HG03097 (cell line): ENCODE measurements around the gene ZNF74.
A peak's percentile ranks its signal among the peaks of the same experiment; 100 is the strongest.
"Not testable (repeated sequence)": the region's sequence is repeated elsewhere in the genome, so short reads cannot be mapped to it uniquely, and the experiment has no call there.

Experiments used
- ATAC-seq: cut with Tn5 transposase; IDR thresholded peaks from one replicate; pipeline ENCODE4 v1.9.1; 2021; ENCODE audit not compliant: unreplicated experiment, low FRiP score

Gene ZNF74

GRCh38 chr22:20374130-20374529 lies 19.8 kb upstream of the ZNF74 start:
- ATAC-seq = not testable (repeated sequence)

GRCh38 chr22:20376281-20376680 lies 17.7 kb upstream of the ZNF74 start:
- ATAC-seq = not testable (repeated sequence)

- not testable (repeated sequence) for ATAC-seq
These were observed 17.0 kb upstream of the ZNF74 start for GRCh38 chr22:20376983-20377382.

- ATAC-seq = no peak
These were observed 15.8 kb upstream of the ZNF74 start for GRCh38 chr22:20378110-20378509.

GRCh38 chr22:20378684-20379083 lies 15.3 kb upstream of the ZNF74 start:
- ATAC-seq = not testable (repeated sequence)

GRCh38 chr22:20380486-20380885 lies 13.5 kb upstream of the ZNF74 start:
- no peak for ATAC-seq

GRCh38 chr22:20383538-20383937 lies 10.4 kb upstream of the ZNF74 start:
- ATAC-seq = no peak

GRCh38 chr22:20384171-20384570 lies 9.8 kb upstream of the ZNF74 start:
- ATAC-seq = no peak

GRCh38 chr22:20384865-20385264 lies 9.1 kb upstream of the ZNF74 start:
- no peak for ATAC-seq

GRCh38 chr22:20386336-20386735 lies 7.6 kb upstream of the ZNF74 start:
- no peak for ATAC-seq

- ATAC-seq = no peak
These were observed 7.0 kb upstream of the ZNF74 start for GRCh38 chr22:20386972-20387371.

GRCh38 chr22:20388200-20388599 lies 5.8 kb upstream of the ZNF74 start:
- ATAC-seq = no peak

GRCh38 chr22:20389288-20389687 lies 4.7 kb upstream of the ZNF74 start:
- no peak for ATAC-seq

- no peak for ATAC-seq
These were observed 3.5 kb upstream of the ZNF74 start for GRCh38 chr22:20390394-20390907.

GRCh38 chr22:20391222-20391621 lies 2.7 kb upstream of the ZNF74 start:
- ATAC-seq = no peak

GRCh38 chr22:20392365-20392881 lies 1.5 kb upstream of the ZNF74 start:
- ATAC-seq = not testable (repeated sequence)

- peak; percentile 7 for ATAC-seq
These were observed 807 bp upstream of the ZNF74 start for GRCh38 chr22:20392983-20393704.

- no peak for ATAC-seq
These were observed 1.4 kb downstream of the ZNF74 start for GRCh38 chr22:20395181-20395906.

GRCh38 chr22:20395907-20396287 lies 1.9 kb downstream of the ZNF74 start:
- ATAC-seq = no peak

- ATAC-seq = no peak
These were observed 2.7 kb downstream of the ZNF74 start for GRCh38 chr22:20396639-20397038.

- ATAC-seq = no peak
These were observed 3.5 kb downstream of the ZNF74 start for GRCh38 chr22:20397498-20397897.

GRCh38 chr22:20398420-20398819 lies 4.5 kb downstream of the ZNF74 start:
- ATAC-seq = no peak
